IPS-18c (cell line): ENCODE measurements around the gene TMIGD3.
"Not testable (repeated sequence)": the region's sequence is repeated elsewhere in the genome, so short reads cannot be mapped to it uniquely, and the experiment has no call there.

Source experiments
- H3K4me3 ChIP-seq: 2 replicates; pipeline ENCODE4 v1.7.0; 2013; ENCODE audit warnings: low read depth, mild to moderate bottlenecking, low read length, moderate library complexity; ENCODE audit not compliant: insufficient read depth
- H3K9me3 ChIP-seq: one replicate; pipeline ENCODE4 v1.6.1; 2013; ENCODE audit warnings: mild to moderate bottlenecking, low read length, moderate library complexity; ENCODE audit not compliant: control insufficient read depth, insufficient read depth

The TMIGD3 gene

GRCh38 chr1:111503585-111504060, at the start of gene TMIGD3, which contains the start of gene ADORA3:
TMIGD3 (minus strand) TSS chr1:111503633; CDS start chr1:111503354, 279 bp downstream.
ADORA3 (minus strand) TSS chr1:111503633; CDS start chr1:111503354, 279 bp downstream.
- no peaks in the 10 kb centered on the region for H3K9me3 ChIP-seq
- H3K4me3 ChIP-seq: no peak within 1 kb of the TSS

DNA sequence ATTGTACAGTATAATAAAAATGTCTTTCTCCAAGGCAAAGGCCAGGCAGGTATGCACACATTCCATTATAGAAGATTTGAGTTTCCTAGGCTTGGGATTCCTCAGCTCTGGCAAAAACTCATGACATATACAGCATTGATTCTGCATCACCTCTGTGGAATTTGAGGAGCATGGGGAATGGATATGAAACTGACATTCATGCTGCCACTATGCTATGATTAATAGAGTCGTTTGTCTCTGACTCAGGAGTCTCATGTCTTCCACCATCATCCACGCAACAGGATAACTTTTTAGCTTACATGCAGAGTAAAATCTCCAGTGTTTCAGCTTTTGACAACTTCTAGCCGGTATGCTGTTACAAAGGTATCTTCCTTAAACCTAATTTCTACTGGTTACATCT, 49.8 kb upstream of the TMIGD3 start:
- Histone ChIP-seq H3K4me3 (no peak overlapping the region), H3K9me3 (peaks cover 2% of the 10 kb centered on the region)

DNA sequence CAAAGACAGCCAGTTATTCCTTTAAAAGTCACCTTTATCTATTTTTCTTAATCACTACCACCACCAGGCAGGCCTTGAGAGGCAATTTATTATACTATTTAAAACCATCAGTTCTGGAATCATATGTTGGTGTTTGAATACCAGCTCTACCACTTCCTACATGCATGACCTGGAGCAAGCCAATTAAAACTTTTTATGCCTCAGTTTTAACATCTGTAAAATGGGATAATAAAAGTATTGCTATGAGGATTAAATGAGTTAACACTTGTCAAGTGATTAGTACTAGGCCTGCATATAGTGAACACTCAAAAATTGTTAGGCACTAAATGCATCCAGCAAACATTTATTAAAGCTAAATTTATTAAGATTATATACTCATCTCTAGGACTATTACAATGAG, 49.2 kb upstream of the TMIGD3 start:
- Histone ChIP-seq H3K4me3 (no peak overlapping the region), H3K9me3 (peaks cover 2% of the 10 kb centered on the region)

DNA sequence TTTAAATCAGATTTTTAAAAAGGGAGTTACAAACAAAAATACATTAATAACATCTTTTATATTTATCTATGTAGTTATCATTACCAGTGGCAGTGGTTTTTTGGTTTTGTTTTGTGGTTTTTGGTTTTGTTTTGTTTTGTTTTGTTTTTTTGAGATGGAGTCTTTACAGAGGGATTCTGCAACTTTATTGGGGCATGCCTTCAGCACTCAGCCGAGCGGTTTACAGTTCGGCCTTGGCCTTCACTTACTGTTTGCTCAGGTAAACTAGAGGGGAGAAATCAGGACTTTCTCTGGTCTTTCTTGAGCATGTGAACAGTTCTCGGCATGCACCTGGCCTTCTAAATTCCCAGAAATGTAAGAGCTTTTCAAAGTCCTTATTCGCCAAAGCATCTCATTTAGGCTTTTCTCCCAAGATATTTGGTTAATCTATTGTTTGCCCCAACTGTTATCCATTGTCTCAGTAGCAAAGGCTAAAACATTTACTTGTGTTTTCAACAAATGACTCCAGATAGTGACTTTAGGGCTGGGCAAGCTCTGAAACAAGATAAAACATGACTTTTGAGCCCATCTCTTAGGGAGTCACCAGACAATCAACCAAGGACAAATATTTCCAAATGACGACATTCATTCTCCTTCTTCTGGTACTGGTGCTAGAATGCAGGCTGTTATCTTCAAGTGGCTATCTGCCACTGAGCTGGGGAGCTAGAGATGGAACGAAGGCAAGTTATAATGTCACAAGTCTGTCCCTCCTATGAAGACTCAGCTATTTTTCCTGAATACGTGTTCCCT, 48.4 kb upstream of the TMIGD3 start:
- H3K9me3 ChIP-seq: peaks cover 2% of the 10 kb centered on the region
- no peak overlapping the region for H3K4me3 ChIP-seq

DNA sequence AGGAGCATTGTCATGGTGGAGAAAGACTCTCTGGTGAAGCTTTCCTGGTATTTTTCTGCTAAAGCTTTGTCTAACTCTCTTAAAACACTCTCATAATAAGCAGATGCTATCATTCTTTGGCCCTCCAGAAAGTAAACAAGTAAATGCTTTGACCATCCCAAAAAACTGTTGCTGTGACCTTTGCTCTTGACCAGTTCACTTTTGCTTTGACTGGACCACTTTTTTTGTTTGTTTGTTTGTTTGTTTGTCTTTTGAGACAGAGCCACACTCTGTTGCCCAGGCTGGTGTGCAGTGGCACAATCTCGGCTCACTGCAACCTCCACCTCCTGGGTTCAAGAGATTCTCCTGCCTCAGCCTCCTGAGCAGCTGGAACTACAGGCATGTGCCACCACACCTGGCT, 44.4 kb upstream of the TMIGD3 start:
- H3K4me3 ChIP-seq, H3K9me3 ChIP-seq: not testable (repeated sequence)

DNA sequence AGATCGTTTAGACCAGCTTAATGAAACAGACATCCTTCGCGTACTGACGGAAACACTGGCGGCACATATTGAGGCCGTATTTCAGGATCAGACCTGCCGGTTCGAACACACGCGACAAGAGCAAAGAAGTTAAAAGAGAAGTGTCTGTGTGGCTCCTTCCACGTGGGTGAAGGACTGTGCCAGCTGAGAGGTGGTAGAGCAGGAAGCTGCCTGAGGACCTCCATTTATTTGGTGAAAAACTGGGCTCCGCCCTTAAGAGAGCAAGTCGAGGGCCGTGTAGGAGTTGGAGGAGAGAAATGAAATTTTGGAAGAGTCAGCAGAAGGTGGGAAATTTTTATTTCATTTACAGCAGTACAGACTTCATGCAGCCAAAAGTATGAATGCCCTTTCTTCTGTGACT, 38.8 kb upstream of the TMIGD3 start:
- peaks cover 2% of the 10 kb centered on the region for H3K9me3 ChIP-seq
- no peak overlapping the region; the same call in 1 of the 2 replicates for H3K4me3 ChIP-seq

DNA sequence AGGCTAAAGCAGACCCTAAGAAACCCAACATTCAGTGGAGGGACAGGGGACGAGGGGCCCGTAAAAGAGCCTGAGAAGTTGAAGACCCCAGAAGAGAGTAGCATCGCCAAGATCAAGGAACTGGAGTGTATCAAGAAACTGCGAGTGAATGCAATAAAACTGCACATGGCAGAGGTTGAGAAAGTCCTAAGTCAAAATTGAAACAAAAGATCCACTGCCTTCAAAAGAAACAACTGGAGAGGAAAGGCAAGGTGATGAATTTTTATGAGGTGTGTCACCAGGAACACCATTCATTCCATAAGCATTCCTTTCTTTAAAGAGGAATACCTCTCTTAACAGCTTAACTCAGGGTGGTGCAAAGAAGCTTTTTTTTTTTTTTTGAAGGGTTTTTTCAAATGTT, 38.3 kb upstream of the TMIGD3 start:
- peaks cover 2% of the 10 kb centered on the region for H3K9me3 ChIP-seq
- no peak overlapping the region for H3K4me3 ChIP-seq

DNA sequence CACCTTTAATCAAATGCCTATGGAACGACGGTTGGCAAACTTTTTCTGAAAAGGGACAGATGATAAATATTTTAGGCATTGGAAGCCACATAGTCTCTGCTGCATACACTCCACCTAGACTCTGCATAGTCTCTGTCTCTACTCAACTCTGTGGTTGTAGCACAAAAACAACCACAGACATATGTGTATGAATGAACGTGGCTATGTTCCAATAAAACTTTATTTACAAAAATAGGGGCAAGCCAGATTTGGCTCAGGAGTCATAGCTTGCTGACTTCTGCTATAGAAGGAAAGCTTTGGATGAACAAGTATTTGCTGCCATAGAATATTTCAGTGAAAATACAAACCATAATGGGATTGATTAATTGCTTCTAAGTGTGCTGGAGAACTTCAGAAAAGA, 37.5 kb upstream of the TMIGD3 start:
- H3K4me3 ChIP-seq: no peak overlapping the region

DNA sequence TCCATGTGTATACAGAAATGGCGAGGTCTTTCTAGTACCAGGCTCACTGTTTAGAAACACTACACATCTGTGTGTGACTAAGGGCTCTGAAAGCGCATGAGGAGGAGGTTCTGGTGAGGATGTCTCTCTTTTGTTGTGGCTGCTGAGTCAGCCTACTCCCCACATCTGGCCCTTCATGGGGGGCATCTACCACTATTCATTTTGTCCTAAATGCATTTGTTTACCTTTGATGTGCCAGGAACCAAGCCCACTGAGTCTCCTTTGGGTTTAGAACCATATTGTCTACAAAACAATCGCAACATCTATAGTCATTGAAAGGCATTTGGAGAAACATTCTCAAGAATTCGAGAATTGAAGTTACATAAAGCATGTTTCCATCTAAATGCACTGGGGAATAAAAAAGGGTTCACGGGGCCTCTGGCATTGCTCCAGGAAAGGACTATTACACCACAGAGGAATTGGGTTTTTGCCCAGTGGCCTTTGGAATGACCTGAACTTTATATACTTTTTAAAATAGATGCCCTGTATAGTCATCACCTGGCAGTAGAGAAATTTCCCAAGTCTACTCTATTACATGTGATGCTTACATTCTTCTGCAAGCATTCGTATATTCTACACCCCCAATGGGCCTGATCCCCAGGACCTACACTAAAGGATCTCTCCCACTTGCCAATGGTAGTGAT, 35.1 kb upstream of the TMIGD3 start:
- no peak overlapping the region for H3K4me3 ChIP-seq
- peaks cover 2% of the 10 kb centered on the region for H3K9me3 ChIP-seq

More for the DNA sequence above, 37.5 kb upstream of the TMIGD3 start:
- H3K9me3 ChIP-seq: peaks cover 2% of the 10 kb centered on the region

DNA sequence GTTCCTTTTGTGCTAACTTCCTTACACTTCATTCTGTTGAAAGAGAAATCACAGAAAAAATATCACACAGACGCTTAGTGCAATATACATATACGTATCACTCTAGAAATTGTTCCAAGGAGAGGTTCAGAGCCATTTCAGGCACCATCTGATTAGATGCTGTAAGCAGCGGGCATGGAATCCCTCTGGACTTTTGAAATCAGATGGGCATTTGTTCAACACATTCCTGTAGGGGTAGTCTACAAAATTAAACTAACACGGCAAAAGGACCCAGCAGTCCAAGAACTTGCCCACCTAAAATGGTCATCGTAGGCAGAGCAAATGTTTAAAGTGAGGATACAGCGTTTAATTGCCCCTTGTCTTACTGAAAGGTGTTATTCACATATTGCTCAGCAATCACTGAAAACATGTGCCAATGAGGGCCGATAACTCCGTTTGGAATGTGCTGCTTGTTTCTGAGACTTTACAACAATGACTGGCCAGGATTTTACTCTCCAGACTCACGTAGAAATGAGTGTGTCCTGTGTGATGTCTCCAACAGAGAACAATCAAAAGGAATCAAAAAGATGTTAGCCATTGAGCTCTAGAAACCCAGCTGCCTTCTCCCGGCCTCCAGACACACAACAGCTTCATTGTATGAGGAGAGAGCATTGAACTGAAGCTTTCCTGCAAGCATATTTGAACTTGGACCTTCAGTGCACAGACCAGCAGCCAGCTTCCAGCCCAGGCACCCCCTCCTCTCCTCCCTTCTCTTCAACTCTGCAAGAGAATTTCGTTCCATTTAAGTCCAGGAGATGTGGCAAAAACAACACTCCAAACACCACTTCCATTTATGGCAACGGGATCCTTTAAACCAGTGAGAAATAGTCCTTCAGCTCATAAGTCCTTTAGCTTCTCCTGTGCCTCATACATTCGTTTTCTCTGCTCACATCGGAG, 32.1 kb upstream of the TMIGD3 start:
- Histone ChIP-seq H3K9me3 (no peaks in the 10 kb centered on the region), H3K4me3 (no peak overlapping the region)

DNA sequence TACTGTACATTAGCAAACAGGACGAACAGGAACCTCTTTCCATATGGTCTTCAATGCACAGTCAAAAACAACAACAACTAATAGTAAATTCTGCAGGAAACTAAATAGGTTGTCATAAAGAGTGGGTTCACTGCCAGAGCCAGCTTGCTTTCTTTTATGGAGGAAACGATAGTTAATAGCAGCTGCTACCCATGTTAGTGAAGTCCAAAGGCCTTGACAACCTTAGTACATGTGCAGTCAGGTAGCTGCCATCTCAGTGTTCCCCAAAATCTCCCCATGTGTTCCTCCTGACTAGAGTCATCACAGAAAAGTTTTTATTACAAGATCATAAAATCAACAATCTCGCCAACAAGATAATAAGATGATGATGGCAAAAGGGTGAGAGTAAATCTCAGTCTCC, 16.6 kb upstream of the TMIGD3 start:
- Histone ChIP-seq H3K9me3 (peaks cover 2% of the 10 kb centered on the region), H3K4me3 (no peak overlapping the region)

- H3K4me3 ChIP-seq: no peak overlapping the region
- no peaks in the 10 kb centered on the region for H3K9me3 ChIP-seq
These were observed 14.2 kb upstream of the TMIGD3 start for GRCh38 chr1:111517469-111518225.

DNA sequence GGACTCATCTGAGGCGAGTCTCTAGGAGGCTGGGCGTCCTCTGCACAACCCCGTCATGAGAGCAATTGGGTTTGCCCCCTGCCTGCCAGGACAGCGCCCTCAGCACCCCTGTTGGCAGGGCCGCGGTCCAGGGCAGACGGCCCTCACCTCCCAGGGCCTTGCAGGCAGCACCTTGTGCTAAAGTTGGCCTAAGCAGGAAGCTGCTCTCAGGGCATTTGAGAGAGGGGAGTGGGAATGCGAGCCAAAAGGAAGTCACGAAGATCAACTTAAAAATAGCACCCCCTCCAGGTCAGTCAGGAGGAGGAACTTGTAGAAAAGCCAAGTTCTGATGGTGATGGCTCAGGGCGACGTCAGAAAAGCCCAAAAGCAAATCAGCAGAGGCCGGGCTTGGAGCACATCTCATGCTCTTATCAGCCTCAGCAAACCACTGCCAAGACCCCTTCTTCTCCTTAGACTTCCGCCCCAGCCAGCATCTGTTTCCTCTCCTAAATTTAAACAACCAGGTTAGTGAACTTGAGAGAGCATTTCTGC, 12.6 kb upstream of the TMIGD3 start:
- H3K9me3 ChIP-seq: no peaks in the 10 kb centered on the region
- no peak overlapping the region for H3K4me3 ChIP-seq

GRCh38 chr1:111515291-111516004, 12.0 kb upstream of the TMIGD3 start:
- Histone ChIP-seq H3K4me3 (no peak overlapping the region), H3K9me3 (no peaks in the 10 kb centered on the region)

GRCh38 chr1:111513410-111514020, 10.1 kb upstream of the TMIGD3 start:
- Histone ChIP-seq H3K4me3 (no peak overlapping the region), H3K9me3 (no peaks in the 10 kb centered on the region)

GRCh38 chr1:111512931-111513330, 9.5 kb upstream of the TMIGD3 start:
- Histone ChIP-seq H3K9me3 (no peaks in the 10 kb centered on the region), H3K4me3 (no peak overlapping the region)
